Peyer's patch (tissue), 4 donors: ENCODE measurements around the gene L2HGDH.

Experiments used
- CTCF ChIP-seq, 6 experiments: fragments of 450-650 bp in 4 of 6; fragments of 200-600 bp in 2 of 6; sonication (generic) in 1 of 6; IDR thresholded peaks; one replicate each; pipeline ENCODE4 v1.5.1; 2017 to 2019; ENCODE audit warnings: antibody characterized with exemption in 6 of 6, mild to moderate bottlenecking in 3 of 6, moderate library complexity in 1 of 6
- POLR2A ChIP-seq, 2 donors: fragments of 450-650 bp; IDR thresholded peaks; one replicate each; pipeline ENCODE4 v1.5.1; 2017; ENCODE audit warnings: antibody characterized with exemption in 2 of 2, mild to moderate bottlenecking in 2 of 2, moderate library complexity in 2 of 2

DNA sequence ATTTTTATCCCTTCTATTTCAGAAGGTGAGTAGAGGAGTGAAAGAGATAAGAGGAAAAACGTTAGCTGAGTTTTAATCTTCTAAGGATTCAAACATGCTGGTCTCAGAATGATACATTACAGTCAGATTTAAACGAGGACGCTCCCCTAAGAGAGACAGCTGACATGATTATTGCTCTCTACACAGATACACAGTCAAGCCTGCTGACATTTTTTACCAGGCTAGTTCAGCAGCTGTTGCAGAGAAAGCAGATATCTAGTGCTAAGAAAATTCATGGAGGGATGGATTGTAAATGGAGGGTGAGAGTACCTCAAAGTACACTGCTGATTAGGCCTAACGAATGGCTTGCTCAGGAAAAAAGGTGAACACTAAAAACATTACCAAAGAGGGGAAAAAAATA lies 48.7 kb downstream of the L2HGDH start:
- TF ChIP-seq POLR2A (IDR thresholded peaks at IDR 0.05) (no peak), CTCF (IDR thresholded peaks at IDR 0.05) (no peak)
